Sigmoid colon (tissue), 4 donors: ENCODE results near the gene UVRAG.

Source experiments
- EP300 ChIP-seq, 4 donors: sonication (generic); formaldehyde crosslinking; IDR thresholded peaks; one replicate each; pipeline ENCODE4 v1.6.1; 2017; ENCODE audit warnings: antibody characterized with exemption in 4 of 4
- POLR2A ChIP-seq, 2 donors: fragments of 450-650 bp; IDR thresholded peaks; one replicate each; pipeline ENCODE4 v1.6.1; 2016; ENCODE audit warnings: antibody characterized with exemption in 2 of 2, mild to moderate bottlenecking in 2 of 2, moderate library complexity in 2 of 2
- POLR2AphosphoS5 ChIP-seq, 4 donors: sonication (generic); formaldehyde crosslinking; IDR thresholded peaks; one replicate each; pipeline ENCODE4 v1.6.1; 2017; ENCODE audit warnings: antibody characterized with exemption in 4 of 4
- TF ChIP-seq, protein P1 (sequence below), 4 experiments: fragments of 450-650 bp in 3 of 4; fragments of 200-600 bp in 1 of 4; IDR thresholded peaks; one replicate each; pipeline ENCODE4 v1.5.1; 2016 to 2019; ENCODE audit warnings: antibody characterized with exemption in 4 of 4, mild to moderate bottlenecking in 3 of 4, moderate library complexity in 2 of 4

- no peak for TF ChIP-seq EP300 (IDR thresholded peaks at IDR 0.05)
- TF ChIP-seq, protein P1, sequence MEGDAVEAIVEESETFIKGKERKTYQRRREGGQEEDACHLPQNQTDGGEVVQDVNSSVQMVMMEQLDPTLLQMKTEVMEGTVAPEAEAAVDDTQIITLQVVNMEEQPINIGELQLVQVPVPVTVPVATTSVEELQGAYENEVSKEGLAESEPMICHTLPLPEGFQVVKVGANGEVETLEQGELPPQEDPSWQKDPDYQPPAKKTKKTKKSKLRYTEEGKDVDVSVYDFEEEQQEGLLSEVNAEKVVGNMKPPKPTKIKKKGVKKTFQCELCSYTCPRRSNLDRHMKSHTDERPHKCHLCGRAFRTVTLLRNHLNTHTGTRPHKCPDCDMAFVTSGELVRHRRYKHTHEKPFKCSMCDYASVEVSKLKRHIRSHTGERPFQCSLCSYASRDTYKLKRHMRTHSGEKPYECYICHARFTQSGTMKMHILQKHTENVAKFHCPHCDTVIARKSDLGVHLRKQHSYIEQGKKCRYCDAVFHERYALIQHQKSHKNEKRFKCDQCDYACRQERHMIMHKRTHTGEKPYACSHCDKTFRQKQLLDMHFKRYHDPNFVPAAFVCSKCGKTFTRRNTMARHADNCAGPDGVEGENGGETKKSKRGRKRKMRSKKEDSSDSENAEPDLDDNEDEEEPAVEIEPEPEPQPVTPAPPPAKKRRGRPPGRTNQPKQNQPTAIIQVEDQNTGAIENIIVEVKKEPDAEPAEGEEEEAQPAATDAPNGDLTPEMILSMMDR (IDR thresholded peaks at IDR 0.05) = no peak
- TF ChIP-seq POLR2A (IDR thresholded peaks at IDR 0.05) = no peak
- TF ChIP-seq POLR2AphosphoS5 (IDR thresholded peaks at IDR 0.05) = no peak
These were observed 63.9 kb downstream of the UVRAG start for GRCh38 chr11:75878933-75879332.
